COR-L47 (cell line): ENCODE results near the gene DEPDC5.

Source experiments
- DNase-seq: peaks from one replicate; lab custom pipeline; 2025; lab: John Stamatoyannopoulos, UW

The DEPDC5 gene

DNA sequence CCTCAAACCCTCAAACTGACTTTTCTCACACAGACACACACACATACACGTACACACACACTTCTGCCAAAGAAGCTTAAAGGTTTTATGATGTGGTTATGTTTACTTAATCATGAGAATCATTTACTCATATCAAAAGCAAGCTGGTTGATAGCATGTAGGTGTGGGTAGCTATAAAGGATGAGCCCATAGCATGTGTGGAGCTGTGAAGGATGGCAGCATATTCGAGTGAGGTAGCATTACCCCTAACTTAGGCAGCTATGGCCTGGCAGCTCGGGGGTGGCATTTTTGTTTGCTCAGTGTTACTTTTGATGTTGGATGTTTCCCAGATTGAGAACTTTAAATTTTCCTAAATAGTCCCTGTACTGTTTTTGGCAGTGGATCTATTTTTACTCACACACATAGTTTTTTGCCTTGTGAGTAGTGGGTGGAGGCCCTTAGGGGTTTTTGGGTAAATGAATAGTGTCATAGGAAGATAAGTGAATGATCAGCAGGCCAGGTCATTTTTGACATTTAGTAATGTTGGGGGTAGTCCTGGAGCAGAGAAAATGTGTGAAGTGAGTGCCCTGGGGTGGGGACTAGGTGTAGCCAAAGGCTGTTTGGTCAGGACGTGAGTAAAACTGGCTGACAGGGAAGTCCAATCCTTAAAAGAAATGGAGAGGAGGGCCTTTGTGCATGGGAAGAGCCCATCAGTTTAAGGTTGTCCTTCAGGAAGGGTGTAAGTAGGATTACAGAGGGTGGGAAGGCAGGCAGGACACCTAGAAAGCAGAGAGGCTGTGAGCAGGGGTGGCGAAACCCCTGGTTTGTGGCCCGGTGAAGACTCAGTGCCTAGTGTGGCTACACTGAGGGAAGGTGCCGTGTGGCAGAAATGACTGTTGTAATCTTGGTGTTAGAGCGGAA is 197.6 kb downstream of the DEPDC5 start:
- DNase-seq: no peak

DNA sequence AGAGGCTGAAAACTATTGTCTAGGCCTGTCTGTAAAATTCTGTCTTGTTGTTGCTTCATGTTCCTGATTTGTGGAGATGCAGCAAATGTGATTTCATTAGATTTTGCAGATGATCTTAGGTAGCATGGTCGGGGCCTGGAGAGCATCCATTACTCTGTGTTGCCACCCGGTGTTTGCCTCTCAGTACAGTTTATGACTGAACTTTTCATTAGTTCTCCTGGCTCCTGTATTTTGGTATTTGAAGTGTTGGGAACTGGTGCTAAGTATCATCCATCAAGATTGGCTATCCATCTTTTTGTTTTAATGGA is 198.2 kb downstream of the DEPDC5 start:
- no peak for DNase-seq

DNA sequence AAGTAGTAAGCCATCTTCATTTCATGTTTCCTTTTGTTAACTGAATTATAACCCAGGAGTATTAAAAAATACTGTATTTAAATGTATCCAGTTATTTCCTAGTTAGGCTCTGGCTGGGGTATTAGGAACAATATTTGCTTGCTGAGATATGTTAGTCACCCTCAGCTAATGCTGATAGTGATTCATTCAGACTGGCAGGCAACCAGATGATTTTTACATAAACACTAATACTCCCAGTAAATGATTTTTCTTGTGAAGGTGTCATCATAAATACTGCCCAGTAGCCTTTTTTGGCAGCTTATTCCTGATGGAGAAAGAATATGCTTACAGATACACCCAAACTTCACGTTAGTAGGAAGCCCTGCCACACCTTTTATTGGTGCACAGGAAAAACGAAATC is 198.7 kb downstream of the DEPDC5 start:
- no peak for DNase-seq

DNA sequence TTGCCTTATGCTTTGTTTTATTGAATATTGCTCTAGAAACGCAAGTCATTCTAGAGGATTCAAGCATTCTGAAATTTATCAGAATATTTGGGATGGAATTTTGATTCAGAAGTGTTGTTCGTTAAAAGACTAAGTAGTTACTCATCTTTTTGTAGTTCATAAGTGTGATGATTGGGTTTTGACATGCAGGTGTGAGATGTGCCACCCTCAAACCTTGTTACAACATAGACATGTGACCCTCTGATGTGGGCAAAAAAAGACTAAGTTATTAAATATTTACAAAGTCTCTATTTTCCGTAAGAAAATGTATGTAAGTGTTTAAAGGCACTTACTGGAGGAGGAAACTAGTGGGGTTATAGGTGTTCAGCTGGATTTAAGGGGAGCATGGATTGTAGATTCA is 199.4 kb downstream of the DEPDC5 start:
- DNase-seq: no peak

DNA sequence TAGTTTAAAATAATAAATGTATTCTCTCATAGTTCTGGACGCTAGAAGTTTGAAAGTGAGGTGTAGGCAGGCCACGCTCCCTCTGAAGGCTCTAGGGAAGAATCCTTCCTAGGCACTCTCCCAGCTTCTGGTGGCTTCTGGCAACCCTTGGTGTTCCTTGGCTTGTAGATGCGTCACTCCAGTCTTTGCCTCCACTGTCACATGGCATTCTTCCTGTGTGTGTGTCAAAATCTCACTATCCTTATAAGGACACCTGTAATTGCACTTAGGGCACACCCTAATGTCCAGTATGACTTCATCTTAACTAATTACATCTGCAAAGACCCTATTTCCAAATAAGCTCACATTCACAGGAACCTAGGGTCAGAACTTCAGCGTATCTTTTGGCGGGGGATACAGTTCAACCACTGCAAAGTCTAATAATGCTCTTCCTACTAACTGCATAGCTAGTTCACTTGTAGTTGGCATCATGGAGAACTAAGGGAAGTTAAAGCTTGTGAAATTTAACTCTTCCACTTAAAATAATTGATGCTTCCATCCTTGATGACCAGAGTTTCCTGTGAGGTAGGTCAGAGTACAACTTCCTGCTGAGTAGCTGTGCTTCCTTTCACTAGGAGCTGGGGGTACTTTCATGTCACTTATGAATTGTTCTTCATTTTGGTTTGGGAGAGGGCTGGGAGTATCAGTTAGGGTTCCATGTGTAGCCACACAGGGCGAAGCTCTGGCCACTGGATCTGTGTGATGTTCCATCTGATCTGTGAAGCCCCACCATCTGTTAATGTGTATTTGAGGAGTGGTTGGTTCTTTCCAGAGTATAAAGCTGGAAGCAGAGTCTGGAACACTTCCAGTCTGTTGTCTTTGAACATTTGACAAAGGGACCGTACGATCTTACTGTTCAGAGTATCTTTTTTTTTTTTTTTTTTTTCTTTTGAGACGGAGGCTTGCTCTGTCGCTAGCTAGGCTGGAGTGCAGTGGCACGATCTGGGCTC is 201.0 kb downstream of the DEPDC5 start:
- DNase-seq: no peak

DNA sequence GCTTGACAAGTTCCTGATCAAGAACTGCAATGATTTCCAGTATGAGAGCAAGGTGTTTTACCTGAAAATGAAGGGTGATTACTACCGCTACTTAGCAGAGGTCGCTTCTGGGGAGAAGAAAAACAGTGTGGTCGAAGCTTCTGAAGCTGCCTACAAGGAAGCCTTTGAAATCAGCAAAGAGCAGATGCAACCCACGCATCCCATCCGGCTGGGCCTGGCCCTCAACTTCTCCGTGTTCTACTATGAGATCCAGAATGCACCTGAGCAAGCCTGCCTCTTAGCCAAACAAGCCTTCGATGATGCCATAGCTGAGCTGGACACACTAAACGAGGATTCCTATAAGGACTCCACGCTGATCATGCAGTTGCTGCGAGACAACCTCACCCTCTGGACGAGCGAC is 202.5 kb downstream of the DEPDC5 start:
- no peak for DNase-seq
